ENCODE data around the gene RPH3AL. TPM values are rescaled to one million over a fixed set of nuclear protein-coding genes. Genes with fewer than 3 reads are reported as not detected.

The RPH3AL gene
- total RNA-seq: 45.6 TPM

DNA sequence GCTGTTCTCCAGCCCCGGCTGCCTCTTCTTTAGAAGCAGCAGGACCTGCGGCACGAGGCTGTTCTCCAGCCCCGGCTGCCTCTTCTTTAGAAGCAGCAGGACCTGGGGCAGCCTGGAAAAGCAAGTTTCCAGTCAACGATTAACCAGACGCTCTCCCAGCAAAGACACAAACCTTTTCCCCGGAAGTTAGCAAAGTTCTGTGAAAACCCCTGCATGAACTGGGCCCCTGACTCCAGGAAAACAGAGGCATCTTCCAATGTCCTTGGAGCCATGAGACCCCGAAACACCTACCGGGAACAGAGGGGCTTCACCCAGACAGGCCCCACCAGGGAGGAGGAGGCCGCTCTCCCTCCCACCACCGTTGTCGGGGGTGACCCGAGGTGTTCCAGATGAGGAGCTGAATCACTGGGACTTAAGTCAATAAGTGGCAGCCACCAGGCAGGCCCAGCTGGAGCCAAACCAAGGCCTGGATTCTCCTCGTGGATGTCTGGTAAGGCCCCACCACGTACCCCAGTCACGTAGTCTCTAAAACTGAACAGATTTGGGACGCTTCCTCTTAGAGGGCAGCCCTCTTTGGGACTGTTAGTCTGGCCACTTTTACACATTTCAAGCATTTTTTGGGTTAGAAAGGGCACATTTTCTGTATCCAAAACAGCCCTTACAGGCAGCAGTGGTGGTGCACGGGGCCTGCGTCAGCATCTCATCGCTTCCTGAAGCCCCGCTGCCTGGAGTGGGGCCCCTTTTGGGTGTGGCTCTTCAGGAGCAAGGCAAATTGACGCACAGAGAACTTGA lies at the start of gene RPH3AL:
Gene RPH3AL (minus strand): TSS at position 387 of the 792 bp plus-strand sequence. CDS start 25,264 bp downstream, outside the sequence.
- peak; percentile 78 for DNase-seq (ENCODE audit: low spot score)

GRCh38 chr17:400257-400656 lies 47.6 kb upstream of the RPH3AL start:
- DNase-seq (ENCODE audit: low spot score): no peak

DNA sequence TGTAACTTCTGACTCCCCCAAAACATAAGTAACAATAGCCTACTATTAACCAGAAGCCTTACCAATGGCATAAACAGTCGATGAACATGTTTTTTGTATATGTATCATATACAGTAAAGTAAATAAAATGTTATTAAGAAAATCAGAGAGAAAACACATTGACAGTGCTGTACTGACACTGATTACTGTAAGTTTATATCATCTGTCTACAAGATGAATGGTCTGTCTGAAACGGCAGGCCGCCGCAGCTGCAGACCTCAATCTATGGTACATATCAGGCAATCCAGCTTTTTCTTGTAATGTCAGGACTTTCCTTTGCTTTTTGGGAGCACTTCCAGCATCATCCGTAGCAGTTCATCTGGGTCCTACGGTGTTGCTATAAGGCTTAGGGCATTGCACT lies 44.2 kb upstream of the RPH3AL start:
- DNase-seq (ENCODE audit: low spot score): no peak

GRCh38 chr17:395974-396373 lies 43.4 kb upstream of the RPH3AL start:
- no peak for DNase-seq (ENCODE audit: low spot score)

- no peak for DNase-seq (ENCODE audit: low spot score)
Observed at GRCh38 chr17:395179-395578, 42.6 kb upstream of the RPH3AL start.

- no peak for DNase-seq (ENCODE audit: low spot score)
Observed at GRCh38 chr17:394718-395095, 42.1 kb upstream of the RPH3AL start.

- no peak for DNase-seq (ENCODE audit: low spot score)
Observed at GRCh38 chr17:393806-394717, 41.5 kb upstream of the RPH3AL start.

DNA sequence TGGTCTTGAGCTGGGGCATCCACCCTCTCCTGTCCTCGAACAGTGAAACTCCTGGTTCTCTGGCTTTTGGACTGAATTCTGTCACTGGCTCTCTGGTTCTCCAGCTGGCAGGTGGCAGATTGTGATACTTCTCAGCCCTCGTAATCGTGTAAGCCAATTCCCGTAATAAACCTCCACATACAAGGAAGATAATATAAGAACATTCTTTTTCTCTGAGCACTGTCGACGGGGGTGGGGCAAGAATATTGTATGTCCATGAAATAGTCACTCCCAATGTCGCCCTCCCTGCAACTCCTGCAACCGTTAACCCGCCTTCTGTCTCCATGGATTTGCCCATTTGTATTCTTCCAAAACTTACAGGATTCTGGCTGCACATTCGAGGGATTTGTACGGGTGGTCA lies 39.2 kb upstream of the RPH3AL start:
- no peak for DNase-seq (ENCODE audit: low spot score)

- DNase-seq (ENCODE audit: low spot score): no peak
Observed at GRCh38 chr17:390025-390424, 37.4 kb upstream of the RPH3AL start.

DNA sequence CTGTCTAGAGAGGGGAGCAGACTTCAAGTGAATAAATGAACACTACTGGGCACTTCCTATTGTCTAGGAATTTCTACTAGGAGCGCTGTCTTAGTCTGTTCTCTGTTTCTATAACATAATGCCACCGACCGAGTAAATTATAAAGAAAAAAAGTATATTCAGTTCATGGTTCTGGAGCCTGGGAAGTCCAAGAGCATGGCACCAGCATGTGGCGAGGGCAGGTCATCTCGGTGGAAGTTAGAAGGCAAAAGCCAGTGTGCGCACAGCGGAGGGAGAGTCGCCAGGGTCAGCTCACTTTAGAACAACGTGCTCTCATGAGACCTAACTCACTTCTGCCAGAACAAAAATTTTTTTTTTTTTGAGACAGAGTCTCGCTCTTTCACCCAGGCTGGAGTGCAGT lies 35.5 kb upstream of the RPH3AL start:
- DNase-seq (ENCODE audit: low spot score): no peak

DNA sequence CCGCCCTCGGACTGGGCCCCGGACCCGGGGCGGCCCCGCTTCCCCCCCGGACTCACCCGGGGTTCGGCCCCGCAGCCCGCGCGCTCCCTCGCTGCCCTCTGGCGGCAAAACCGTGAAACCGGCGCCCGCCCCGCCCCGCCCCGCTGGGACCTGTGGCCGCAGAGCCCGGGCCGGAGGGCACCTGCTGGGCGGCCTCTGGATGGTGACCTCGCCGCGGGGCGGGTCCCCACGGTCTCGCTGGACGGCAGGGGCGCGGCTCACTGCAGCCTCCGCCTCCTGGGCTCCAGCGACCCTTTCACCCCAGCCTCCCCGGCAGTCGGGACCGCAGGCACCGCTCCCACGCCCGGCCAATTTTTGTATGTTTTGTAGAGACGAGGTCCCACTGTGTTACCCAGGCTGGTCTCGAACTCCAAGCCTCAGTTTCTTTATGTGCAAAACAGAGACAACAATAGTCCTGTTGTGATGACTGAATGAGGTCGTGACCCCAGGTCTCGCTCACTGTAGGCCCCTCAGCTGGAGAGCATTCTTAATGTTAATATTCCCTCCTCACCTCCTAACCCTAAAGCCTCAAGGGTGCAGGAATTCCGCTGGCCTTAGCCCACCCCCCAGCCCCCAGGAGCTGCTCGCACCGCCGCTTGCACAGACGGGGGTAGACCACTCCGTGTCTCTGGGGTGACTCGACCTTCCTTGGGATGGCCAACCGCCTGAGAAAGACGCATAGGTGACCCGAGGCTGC lies 33.7 kb upstream of the RPH3AL start:
- peak; percentile 86 for DNase-seq (ENCODE audit: low spot score)

DNA sequence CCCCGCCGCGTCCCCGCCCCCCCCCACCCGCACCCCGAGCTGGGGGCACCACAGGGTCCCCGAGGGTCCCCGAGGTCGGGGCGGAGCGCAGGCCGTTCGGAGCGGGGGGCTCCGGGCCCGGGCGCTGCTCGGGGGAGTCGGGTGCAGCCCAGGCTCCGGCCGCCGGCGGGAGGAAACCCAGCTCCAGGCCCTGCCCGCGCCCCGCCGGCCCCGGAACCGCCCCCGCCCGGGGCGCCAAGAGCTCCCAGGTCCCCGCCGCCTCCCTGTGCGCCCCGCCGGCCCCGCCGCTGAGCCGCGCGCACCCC lies 33.2 kb upstream of the RPH3AL start:
- no peak for DNase-seq (ENCODE audit: low spot score)

DNA sequence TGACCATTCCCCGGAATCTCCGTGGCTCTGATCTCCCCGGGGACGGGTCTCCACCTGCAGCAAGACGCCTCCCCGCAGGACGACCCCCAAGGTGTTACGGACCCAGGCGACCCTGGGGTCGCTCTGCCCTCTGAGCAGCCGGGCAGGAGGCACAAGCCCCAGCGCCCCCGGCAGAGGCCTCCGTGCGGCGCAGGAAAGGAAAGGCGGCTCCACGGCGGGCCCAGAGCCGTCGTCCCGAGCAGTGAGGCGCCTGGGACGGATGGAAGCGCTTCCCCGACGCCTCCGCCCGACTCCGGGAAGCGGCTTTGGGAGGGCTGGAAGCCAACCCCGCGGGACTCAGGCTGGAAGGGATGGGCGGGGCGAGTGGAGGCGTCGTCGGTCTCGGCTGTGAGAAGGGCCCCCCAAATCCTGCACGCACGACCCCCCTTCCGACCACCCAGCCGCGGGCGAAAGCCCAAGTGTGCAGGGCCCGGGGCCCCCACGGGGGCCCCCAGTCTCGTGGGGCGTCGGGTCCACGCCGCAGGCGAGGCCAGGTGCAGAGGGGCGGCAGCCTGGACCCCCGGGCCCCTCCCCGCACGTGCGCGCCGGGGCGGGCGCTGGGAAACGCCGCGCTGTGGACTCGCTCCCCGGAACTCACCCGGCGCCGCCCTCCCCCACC lies 32.7 kb upstream of the RPH3AL start:
- DNase-seq (ENCODE audit: low spot score): peak; percentile 63

- no peak for DNase-seq (ENCODE audit: low spot score)
Observed at GRCh38 chr17:384622-385177, 32.1 kb upstream of the RPH3AL start.

DNA sequence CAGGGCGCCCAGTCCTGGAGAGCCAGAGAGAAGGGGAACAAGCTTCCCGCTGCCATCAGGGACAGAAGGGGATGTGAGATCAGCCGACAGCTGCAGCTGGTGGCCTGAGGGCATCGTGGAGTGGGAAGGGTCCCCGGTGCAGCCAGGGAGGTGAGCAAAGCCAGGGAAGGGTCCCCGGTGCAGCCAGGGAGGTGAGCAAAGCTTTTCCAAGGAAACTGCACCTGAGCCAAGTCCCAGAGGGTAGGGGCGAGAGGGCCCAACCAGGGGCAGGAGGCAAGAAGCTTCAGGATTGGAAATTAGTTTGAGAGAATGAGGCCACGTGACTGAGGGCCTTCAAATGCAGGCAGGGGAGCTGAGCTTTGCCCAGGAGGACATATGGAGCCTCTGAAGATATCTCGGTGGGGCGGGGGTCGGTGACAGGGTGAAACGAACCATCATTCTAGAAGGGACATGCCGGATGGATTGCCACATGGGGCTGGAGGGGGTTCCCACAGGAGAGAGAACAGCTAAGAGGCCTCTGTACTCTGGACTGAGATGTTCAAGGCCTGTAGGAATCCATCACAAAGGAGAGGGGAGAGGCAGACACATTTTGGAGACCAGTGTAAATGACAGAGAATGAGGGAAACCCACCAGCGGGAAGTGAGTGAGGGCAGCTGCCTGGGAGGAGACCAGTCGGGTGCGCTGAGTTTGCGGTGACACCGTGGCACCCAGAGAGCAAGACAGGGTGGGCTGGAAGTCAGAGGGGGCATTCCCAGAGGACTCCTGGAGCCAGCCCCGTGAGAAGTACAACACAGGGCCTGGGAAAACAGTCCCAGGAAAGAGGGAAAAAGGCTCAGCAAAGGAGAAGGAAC lies 31.4 kb upstream of the RPH3AL start:
- no peak for DNase-seq (ENCODE audit: low spot score)

GRCh38 chr17:382644-383533 lies 30.3 kb upstream of the RPH3AL start:
- DNase-seq (ENCODE audit: low spot score): no peak

GRCh38 chr17:381941-382643 lies 29.5 kb upstream of the RPH3AL start:
- DNase-seq (ENCODE audit: low spot score): no peak

DNA sequence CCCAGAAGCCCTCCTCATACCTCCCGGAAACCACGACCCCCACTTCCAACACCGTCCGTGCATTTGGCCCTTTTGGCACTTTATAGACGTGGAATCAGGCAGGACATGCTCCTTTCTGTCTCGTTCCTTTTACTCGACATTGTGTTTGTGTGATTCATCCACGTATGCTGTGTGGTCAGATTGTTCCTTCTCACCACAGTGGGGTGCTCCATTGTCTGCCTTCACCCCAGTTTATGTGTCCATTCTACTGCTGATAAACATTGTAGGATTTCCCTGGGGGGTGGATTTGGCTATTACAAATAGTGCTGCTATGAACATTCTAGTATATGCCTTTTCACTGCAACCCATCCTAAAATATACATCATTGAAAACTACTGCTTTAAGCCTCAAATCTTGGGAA lies 28.9 kb upstream of the RPH3AL start:
- no peak for DNase-seq (ENCODE audit: low spot score)

Data from ureter (tissue), 1 donor.